NCI-H2196 treated with DMSO at 0.1 percent for 48 hours (cell line): Measurements from ENCODE around the gene LAMA3.

Experiments used
- DNase-seq: peaks from one replicate; lab custom pipeline; 2025; ENCODE audit not compliant: unreplicated experiment; lab: John Stamatoyannopoulos, UW

The LAMA3 gene

DNA sequence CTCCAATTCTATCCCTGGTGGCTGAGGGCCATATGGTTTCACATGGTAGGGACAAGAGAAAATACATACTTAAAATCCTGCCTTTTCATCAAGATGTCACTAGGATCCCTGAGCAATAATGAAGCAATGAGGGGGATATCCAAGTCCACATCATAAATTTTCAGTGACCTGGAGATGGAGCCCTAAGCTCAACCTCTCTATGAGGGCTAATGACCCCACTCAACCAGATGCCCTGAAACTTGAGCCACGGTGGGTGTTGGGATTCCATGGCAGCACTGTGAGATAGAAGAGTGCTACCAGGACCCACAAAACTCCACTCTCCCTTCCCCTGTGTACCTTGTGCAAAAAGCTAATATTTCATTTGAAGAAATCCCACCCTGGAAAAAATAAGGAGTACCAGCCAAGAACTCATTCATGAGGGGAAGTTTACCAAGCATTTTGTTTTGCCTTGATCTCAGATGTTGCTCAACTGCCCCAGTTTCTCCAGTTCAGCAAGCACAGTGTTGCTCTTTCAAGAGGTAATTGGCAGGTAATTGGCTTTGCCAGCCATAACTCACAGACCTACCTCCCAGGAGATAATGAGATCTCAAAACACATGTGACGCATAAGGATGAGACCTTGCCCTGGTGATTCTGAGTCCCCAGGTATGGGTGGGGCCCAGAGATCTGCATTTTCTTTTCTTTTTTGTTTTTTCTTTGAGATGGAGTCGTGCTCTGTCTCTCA lies 274.4 kb downstream of the LAMA3 start:
- DNase-seq, result no peak

DNA sequence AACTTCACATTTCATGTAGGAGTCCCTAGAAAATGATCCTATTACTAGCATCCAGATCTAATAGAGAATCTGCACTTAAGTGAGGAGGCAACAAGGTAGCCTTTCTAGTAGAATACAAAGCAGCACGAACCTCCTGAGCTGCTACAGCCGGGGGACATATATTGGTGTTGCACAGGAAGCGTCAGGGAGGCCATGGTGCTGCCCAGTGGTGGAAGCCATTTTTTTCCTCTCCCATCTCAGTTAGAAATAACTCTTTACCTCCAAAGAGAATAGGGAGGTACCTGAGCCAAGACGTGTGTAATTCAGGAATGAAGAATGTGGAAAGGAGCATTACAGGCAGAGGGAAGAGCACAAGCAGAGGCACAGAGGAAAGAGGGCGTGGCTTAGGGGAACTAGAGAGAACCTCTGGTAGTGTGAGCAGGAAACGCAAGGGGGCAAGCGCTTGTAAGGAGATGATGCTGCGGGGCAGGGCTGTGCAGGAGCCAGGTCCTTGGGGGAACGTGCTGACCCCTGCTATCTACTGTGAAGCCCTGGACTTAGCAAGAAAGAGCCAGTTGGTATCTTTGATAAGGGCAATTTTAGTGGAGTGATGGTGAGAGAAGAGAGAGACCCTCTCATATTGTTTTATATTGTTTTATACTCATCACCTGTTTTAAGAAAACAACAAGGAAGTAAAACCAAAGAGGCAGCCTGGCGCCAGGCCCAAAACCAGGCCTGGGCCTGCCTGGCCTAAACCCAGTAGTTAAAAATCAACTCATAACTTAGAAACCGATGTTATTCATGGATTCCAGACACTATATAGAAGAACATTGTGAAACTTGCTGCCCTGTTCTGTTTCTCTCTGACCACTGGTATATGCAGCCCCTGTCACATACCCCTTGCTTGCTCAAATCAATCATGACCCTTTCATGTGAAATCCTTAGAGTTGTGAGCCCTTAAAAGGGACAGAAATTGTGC lies 275.3 kb downstream of the LAMA3 start:
- no peak for DNase-seq

DNA sequence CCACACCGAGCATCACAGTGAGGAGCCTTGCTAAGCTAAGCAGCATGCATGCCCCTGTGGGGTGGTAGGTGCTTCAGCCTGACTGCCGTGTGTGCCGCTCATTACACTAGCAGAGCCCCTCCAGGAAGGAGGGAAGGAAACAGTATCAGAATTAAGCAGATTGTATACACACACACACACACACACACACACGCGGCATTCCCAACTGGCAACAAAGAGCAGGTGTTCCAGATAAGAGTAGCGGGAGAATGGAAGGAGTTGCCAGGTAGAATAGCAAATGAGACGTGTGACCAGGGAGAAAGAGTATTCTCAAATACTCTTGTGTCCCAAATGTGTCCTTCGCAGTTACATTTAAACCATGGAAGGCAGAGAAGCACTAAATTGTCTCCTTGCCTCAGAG lies 277.7 kb downstream of the LAMA3 start:
- DNase-seq, result no peak

DNA sequence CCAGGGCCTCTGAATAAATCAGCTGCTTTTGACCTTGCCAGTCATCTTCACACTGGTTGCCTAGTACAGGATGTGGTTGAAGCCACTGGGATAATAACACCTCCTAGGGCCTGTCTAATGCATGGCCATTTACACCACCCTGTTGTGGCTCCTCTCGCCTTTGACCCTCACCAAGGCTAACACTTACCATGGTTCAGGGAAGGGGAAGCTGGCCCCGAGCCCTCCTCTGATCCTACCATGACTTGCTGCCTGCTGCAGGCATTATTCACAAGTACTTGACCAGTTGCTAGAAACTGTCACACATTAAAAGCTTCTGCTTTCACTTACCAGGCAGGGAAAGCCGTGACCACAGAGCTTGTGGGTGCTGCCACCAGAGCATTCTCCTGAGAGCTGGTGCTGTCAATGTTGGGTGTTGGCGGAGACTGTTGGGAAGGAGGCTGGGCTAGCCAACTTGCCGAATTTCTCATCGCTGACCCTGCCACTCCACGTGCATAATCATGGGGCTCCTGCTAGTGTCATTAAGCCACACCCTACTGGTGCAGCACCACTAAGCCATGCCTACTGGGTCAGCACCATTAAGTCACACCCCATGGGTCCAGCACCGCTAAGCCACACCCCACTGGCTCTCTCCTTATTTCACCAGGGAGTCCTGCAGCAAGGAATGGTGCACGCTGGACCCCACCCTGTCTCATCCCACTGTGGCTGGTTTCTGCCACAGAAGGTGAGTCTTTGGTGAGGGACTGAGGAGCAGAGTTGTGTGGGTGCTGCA lies 278.3 kb downstream of the LAMA3 start:
- no peak for DNase-seq

DNA sequence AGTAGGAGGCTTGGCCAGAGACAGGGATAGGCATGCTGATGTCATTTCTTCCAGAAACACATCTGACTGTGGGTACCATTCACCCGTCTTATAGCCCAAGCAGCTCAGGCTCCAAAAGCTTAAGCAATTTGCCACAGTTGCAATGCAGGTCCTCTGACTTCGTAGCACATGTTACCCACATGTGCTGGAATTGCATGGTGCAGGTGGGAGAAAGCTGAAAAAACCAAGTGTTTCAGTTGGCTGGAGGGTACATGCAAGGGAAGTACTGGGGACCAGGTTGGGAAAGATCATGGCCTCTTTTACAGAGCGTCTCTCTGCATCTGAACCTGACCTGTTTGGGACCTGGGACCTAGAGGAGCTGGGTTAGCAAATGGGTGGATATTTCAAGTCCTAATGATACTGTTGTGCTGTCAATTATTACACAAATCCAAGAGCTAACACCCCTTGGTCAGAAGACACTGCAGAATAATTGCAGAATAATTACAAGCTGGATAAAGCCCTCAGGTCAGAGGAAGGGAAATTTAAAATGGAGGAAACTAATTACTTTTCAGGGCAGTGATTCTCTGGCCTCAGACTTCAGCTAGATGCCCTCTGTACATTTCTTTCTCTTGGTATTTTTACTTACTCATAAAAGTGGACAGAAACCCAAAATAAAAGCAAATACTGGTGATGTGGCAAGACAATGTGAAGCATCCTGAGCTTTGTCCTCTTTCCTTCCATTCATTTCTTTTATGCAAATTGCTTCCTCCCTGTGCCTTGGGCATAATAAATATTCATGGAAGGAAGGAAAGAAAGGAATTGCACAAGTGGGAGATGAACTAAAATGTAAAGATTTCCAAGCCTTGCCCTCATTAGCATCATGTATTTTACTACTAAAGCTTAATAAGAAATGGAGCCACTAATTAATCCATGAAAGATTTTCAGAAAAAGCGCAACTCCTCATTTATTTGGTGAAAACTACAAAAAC lies 279.7 kb downstream of the LAMA3 start:
- DNase-seq, result no peak

DNA sequence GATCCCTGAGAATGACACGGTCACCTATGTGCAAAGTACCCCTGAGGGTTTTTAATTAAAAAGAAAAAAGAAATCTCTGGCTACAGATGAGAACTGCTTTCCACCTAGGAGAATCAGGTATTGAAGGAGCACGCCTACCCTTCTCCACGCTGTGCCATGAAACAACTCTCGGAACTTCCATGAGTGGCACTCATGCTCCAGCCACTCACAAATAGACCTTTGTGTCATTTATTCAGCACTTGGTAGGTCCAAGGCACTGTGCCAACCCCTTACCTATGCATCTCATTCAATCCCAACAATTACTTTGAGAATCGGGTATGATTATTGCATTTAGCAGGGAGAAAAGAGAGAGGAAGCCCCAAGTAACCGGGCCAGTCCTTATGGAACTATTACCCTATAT lies 280.4 kb downstream of the LAMA3 start:
- no peak for DNase-seq

DNA sequence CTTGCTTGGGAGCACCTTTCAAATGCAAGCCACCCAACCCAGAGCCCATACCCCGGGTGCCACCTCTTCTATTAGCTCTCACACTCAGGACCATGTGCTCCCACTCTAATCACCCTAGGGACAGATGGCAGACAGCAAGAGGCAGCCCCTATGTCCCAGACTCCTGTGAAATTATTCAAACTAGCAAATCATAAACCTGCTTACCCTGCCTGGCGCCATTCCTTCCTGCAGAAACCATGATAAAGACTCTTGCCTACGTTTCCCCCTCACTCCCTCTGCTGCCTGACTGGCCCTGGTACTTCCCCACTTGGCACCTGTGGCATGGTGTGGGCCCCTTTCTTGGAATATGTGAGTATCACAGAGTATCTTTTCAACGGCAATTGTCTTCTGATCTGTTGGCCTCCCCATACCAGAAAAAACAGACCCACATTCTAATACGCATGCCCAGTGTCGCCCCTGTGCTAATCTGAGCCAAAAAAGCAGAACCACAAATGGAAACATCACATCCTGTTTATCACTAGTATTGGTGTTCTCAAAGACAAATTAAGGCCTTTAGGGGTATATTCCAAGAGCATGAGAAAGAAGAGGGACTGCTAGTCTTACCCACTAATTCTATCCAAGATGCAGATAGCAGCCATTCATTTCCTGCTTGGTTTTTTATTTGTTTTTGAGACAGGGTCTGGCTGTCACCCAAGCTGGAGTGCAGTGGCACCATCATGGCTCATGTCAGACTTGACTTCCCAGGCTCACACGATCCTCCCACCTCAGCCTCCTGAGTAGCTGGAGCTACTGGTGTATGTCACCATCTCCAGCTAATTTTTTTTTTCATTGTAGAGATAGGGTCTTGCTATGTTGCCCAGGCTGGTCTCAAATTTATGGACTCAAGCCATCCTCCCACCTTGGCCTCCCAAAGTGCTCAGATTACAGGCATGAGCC lies 281.2 kb downstream of the LAMA3 start:
- no peak for DNase-seq

DNA sequence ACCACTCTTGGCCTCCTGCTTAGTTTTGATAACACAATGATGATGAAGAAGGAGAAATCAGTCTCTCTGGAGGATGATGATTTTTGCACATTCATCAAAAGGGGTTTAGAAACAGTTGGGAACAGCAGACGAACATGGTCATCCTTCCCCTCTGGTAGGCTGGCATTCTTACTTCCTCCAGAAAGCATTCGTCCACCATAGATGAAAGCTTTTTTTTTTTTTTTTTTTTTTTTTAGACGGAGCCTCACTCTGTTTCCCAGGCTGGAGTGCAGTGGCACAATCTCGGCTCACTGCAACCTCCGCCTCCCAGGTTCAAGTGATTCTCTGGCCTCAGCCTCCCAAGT lies 281.8 kb downstream of the LAMA3 start:
- DNase-seq, result no peak

DNA sequence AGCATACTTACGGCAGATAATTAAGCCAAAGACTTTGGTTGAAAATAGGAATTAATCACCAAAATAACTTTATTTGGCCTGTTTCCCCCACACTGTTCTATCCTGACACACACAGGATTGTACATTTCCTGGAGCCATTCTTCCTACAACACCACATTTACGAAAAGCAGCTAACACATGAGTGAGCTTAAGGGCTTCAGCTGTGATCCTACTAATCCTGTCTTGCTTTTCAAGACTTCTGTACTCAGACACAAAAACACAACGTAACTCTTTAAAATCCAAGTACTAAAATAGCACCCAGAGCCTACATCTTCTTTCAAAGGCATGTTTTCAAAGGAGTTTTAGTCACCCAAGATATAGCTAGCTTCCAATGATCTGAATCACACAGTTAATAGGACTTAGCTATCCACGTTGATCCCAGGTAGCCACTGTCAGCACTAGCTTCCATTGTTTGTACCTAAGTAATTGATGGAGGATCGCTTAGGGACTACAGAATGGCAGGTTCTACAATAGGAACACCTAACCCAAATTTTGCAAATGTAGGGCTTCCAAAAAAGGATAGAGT lies 282.5 kb downstream of the LAMA3 start:
- no peak for DNase-seq

DNA sequence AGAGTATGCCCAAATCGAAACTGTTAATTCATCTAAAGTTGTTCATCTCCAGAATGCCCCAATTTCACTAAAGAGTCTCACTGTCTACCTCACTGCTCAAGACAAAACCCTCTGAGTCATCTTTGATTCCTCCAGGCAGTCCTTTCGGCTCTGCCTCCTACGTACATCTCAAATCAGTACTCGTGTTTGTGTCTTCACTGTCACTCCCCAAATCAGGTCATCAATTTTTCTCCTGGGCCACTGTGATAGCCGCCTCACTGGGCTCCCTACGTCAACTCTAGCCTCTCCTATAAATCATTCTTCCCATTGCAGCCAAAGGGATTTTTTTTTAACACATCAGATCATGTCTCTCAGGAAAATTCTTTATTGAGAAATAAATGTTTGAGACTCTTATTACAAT lies 283.2 kb downstream of the LAMA3 start:
- DNase-seq, result no peak

DNA sequence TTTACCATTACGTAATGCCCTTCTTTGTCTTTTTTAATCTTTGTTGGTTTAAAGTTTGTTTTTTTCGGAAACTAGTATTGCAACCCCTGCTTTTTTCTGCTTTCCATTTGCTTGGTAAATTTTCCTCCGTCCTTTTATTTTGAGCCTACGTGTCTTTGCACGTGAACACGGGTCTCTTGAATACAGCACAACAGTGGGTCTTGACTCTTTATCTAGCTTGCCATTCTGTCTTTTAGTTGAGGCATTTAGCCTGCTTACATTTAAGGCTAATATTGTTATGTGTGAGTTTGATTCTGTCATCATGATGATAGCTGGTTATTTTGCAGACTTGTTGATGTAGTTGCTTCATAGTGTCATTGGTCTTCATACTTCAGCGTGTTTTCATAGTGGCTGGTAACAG lies 287.9 kb downstream of the LAMA3 start:
- no peak for DNase-seq

DNA sequence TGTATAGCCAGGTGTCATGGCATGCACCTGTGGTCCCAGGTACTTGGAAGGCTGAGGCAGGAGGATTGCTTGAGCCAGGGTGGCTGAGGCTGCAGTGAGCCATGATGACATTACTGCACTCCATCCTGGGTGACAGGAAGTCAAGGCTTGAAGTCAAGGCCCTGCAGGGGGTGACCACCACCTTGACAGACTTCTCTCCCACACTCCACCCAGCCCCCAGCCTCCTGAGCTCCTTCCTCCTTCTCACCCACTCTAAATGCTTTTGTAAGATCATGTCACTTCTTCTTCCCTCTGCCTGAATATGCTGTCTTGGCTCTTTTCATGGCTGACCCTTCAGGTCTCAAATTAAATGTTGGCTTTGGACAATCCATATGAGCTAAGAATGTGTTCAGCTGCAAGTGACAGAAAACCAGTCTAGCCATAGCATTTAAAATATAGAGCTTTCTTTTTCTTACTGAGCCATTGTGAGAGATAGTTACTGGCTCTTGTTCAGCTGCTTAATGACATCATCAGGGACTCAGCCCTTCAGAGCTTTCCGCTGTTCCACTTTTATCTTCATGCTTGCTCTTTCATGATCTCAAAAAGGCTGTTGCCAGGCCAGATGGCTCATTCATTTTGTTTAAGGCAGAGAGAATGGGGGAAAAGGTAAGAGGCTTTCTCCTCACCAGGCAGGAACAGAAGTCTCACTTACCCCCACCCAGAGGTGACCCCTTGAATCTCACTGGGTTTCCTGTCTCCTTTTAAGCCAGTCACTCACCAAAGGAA lies 288.6 kb downstream of the LAMA3 start:
- DNase-seq, result no peak

DNA sequence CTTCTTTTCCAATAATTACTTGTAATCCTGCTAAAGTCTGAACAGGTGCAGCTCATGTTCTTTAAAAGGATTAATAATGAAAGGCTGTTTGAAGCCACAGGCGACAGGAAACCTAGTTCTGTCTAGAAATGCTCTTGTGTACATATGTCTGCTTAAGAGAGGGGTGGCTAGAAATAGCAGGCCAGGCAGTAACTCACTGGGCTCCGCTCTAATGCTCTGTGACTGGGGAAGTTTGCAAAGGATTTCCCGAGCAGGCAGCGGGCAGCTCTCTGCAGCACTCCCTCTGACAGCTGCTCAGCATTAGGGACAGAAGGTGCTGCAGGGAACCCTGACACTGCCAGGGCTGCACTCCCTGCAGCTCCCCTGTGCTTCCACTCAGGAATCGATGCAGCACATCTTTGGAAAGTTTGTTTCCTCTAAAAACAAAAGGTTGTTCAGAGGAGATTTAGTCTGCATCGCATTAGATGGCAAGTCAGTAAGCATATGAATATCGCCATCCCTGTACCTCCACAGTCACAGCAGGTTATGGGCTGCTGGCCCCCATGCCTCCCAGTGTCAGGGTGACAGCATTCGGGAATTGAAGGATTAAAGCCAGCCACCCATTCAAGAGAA lies 292.2 kb downstream of the LAMA3 start:
- DNase-seq, result no peak

DNA sequence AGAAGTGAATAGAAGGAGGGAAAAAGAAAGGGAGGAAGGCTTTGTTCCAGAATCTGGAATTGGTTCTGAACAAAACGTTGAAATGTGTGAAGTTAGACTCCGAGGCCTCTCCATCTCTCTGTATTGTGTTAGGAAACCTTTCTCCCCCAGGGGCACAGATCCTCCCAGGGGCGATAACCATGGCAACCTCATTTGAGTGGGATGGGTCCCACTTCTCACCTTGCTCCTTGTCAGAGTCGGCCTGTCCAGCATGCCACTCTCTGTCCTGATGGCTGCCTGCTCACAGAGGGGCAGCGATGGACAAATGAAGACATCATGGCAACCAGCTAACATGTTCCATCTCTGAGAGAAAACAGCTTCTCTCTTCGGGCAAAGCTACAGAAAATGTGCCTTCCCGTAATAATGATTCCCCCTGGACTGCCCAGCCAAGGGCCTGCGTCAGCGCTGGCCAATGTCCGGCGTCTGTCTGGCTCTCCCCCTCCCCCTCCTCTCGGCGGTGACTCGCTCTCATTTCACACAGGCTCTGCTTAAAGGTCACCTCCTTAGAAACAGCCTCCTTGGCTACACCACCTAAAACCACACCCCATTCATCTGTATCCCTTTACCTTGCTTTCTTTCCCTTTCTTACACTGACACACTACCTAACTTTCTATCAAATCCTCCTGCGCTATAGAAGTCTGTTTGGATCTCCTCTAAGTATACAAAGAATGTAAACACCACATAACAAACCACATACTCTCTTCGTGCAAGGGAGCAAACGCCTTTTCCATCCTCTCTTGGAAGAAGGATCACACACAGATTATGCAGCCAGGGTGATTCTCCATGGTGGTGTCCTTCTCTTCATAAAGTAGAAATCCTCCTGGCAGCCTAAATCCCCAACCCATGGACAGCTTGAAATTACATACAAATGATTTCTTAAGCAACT lies 293.2 kb downstream of the LAMA3 start:
- DNase-seq, result no peak

DNA sequence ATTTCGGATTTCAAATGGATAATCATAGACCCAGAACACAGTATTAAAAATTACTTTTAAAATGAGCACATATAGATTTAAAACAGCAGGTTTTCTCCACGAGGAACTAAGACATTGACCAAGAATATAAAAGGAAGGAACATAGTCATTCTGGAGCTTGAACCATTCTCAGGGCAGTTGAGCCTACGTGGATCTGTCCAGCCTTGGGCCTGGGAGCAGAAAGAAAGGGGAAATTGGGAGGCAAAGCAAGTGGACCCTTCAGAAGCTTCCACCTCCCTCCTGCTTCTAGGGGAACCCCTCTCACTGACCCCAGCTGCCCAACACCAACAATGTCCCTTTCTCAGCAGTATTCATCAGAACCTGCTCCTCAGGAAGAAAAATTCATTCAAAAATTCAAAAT lies 293.9 kb downstream of the LAMA3 start:
- DNase-seq, result no peak

DNA sequence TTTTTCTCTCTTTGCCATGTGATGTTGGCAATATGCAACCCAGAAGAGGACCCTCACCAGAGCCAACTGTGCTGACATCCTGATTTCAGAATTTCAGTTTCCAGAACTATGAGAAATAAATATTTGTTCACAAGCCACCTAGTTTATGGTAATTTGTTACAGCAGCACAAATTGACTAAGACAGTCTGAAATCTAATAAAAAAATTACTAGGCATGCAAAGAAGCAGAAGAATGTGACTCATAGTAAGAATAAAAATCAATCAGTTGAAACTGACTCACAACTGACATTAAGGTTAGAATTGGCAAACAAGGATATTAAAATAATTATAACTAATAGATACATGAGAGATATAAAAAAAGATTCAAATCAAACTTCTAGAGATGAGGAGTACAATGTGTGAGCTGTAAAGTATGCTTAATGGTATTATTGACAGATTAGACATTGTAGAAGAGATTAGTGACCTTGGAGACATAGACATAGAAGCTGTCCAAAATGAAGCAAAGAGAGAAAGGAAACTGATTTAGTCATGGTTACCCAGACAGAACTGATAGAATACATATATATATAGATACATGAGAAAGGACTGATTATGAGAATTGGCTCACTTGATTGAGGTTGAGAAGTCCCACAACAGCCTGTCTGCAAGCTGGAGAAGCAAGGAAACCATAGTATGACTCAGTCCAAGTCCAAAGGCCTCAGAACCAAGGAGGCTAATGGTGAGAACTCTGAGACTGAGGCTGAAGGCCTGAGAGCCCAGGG lies 297.5 kb downstream of the LAMA3 start:
- DNase-seq, result no peak
